Measurements from ENCODE around the gene VDAC2. TPM values are rescaled to one million over a fixed set of nuclear protein-coding genes. Genes with fewer than 3 reads are reported as not detected.
"Not testable (repeated sequence)": the region's sequence is repeated elsewhere in the genome, so short reads cannot be mapped to it uniquely, and the experiment has no call there.

VDAC2 gene
- total RNA-seq, 2 experiments from 2014 or later, result 81.4 to 182 TPM

- Histone ChIP-seq H3K4me3 (ENCODE audit: low read depth, low read length, poor library complexity, severe bottlenecking) (no peak overlapping the region), H3K27ac (ENCODE audit: low read depth, low read length, poor library complexity, severe bottlenecking) (no peak overlapping the region), H3K4me2 (ENCODE audit: low read length) (no peak overlapping the region), H2AFZ (ENCODE audit: low read length) (no peak overlapping the region), H3K4me1 (ENCODE audit: insufficient read depth, low read length, poor library complexity, severe bottlenecking) (peaks cover 4% of the 10 kb centered on the region), H4K20me1 (ENCODE audit: insufficient read depth, low read length) (no peaks in the 10 kb centered on the region), H3K36me3 (ENCODE audit: insufficient read depth, low read length) (no peaks in the 10 kb centered on the region), H3K9me2 (ENCODE audit: insufficient read depth, low read length) (no peaks in the 10 kb centered on the region), H3K9me3 (ENCODE audit: low read length) (no peaks in the 10 kb centered on the region), H3K79me2 (ENCODE audit: insufficient read depth, low read depth, low read length) (no peaks in the 10 kb centered on the region)
- POLR2A ChIA-PET, result no interaction called here
- CTCF ChIA-PET (ENCODE audit: unreplicated experiment), result no interaction called here
- BruUV-seq (replicated peaks), result no TSS peak
- DNase-seq (ENCODE audit: low spot score), result no peak
- TF ChIP-seq EZH2phosphoT487 (IDR thresholded peaks at IDR 0.05; ENCODE audit: borderline replicate concordance, low read depth, low read length), result no peak
- TF ChIP-seq, protein P1, sequence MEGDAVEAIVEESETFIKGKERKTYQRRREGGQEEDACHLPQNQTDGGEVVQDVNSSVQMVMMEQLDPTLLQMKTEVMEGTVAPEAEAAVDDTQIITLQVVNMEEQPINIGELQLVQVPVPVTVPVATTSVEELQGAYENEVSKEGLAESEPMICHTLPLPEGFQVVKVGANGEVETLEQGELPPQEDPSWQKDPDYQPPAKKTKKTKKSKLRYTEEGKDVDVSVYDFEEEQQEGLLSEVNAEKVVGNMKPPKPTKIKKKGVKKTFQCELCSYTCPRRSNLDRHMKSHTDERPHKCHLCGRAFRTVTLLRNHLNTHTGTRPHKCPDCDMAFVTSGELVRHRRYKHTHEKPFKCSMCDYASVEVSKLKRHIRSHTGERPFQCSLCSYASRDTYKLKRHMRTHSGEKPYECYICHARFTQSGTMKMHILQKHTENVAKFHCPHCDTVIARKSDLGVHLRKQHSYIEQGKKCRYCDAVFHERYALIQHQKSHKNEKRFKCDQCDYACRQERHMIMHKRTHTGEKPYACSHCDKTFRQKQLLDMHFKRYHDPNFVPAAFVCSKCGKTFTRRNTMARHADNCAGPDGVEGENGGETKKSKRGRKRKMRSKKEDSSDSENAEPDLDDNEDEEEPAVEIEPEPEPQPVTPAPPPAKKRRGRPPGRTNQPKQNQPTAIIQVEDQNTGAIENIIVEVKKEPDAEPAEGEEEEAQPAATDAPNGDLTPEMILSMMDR (conservative IDR thresholded peaks at IDR 0.05; ENCODE audit: low read length), result no peak
- intact Hi-C loops (cut with micrococcal nuclease; ENCODE audit: unreplicated experiment), result no loop called here
These were observed 21.1 kb upstream of the VDAC2 start for GRCh38 chr10:75189266-75190096.

DNA sequence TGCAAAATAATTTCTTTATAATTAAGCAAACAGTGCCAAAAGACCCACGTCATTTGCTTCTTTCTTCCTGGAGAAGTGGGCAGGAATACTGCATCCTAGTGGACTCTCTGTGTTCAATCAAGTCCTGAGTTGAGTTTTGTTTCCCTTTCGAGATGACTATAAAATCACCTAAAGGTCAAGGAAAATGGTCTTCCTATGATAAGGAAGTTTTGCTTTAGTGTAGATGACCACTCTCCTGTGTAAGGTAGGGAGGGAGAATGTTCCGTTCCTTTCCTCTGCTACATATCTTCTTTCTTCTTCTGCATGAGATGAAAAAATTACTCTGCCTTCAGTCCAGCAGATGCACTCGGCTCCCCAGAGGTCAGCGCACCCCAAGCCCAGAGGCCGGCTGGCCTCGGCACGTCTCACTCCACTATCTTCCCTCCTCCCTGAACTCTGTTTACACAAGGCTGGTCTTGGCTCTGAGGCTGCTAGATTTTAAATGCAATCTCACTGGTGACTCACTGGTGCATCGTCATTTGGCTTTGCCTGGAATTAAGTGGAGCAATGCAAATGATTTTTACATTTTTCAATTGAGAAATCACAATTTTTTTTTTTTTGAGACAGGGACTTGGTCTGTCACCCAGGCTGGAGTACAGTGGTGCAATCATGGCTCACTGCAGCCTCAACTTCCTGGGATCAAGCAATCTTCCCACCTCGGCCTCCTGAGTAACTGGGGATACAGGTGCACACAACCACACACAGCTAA, 18.6 kb upstream of the VDAC2 start:
- Histone ChIP-seq H2AFZ (ENCODE audit: low read length) (no peak overlapping the region), H3K36me3 (ENCODE audit: insufficient read depth, low read length) (no peaks in the 10 kb centered on the region)

GRCh38 chr10:75194625-75195024, 16.0 kb upstream of the VDAC2 start:
- H3K9me2 ChIP-seq (ENCODE audit: insufficient read depth, low read length); H3K9me3 ChIP-seq (ENCODE audit: low read length); H4K20me1 ChIP-seq (ENCODE audit: insufficient read depth, low read length); intact Hi-C loops (cut with micrococcal nuclease; ENCODE audit: unreplicated experiment); H2AFZ ChIP-seq (ENCODE audit: low read length); H3K36me3 ChIP-seq (ENCODE audit: insufficient read depth, low read length); H3K27ac ChIP-seq (ENCODE audit: low read depth, low read length, poor library complexity, severe bottlenecking); H3K4me1 ChIP-seq (ENCODE audit: insufficient read depth, low read length, poor library complexity, severe bottlenecking); H3K79me2 ChIP-seq (ENCODE audit: insufficient read depth, low read depth, low read length); CTCF ChIA-PET (ENCODE audit: unreplicated experiment); POLR2A ChIA-PET; DNase-seq (ENCODE audit: low spot score); BruUV-seq (replicated peaks); H3K4me3 ChIP-seq (ENCODE audit: low read depth, low read length, poor library complexity, severe bottlenecking); H3K4me2 ChIP-seq (ENCODE audit: low read length): not testable (repeated sequence)

More for the DNA sequence above, 18.6 kb upstream of the VDAC2 start:
- no peak for TF ChIP-seq EZH2phosphoT487 (IDR thresholded peaks at IDR 0.05; ENCODE audit: borderline replicate concordance, low read depth, low read length)
- TF ChIP-seq, protein P1 (conservative IDR thresholded peaks at IDR 0.05; ENCODE audit: low read length), result no peak
- Histone ChIP-seq H3K4me1 (ENCODE audit: insufficient read depth, low read length, poor library complexity, severe bottlenecking) (peaks cover 4% of the 10 kb centered on the region), H3K79me2 (ENCODE audit: insufficient read depth, low read depth, low read length) (no peaks in the 10 kb centered on the region), H3K4me2 (ENCODE audit: low read length) (no peak overlapping the region), H3K9me3 (ENCODE audit: low read length) (no peaks in the 10 kb centered on the region), H3K9me2 (ENCODE audit: insufficient read depth, low read length) (no peaks in the 10 kb centered on the region), H4K20me1 (ENCODE audit: insufficient read depth, low read length) (no peaks in the 10 kb centered on the region), H3K27ac (ENCODE audit: low read depth, low read length, poor library complexity, severe bottlenecking) (no peak overlapping the region), H3K4me3 (ENCODE audit: low read depth, low read length, poor library complexity, severe bottlenecking) (no peak overlapping the region)
- intact Hi-C loops (cut with micrococcal nuclease; ENCODE audit: unreplicated experiment), result no loop called here
- ChIA-PET CTCF (ENCODE audit: unreplicated experiment) (no interaction called here), POLR2A (no interaction called here)
- no TSS peak for BruUV-seq (replicated peaks)
- DNase-seq (ENCODE audit: low spot score), result no peak

Measured in OCI-LY7 (cell line).